B cell (primary cell): Measurements from ENCODE around the gene ERBIN. TPM values are rescaled to one million over a fixed set of nuclear protein-coding genes. Genes with fewer than 3 reads are reported as not detected.

ENCODE experiments used
- ATAC-seq: fragments of 200-7000 bp; cut with Tn5 transposase; one replicate; pipeline ENCODE4 v1.10.0; 2021; ENCODE audit warnings: low read depth, mild to moderate bottlenecking, moderate number of reproducible peaks, moderate library complexity
- CTCF ChIA-PET: fragments of 350-600 bp; sonication (Branson Sonifier 250); formaldehyde crosslinking; loops from one replicate; lab custom pipeline; 2021; ENCODE audit warnings: antibody characterized with exemption, inconsistent platforms; lab: Charles Lee
- POLR2A ChIA-PET: fragments of 350-600 bp; sonication (Branson Sonifier 250); formaldehyde crosslinking; loops from one replicate; lab custom pipeline; 2021; ENCODE audit warnings: antibody characterized with exemption; lab: Charles Lee
- DNase-seq: peaks from one replicate; pipeline ENCODE4 v3.0.0; 2013
- H2AFZ ChIP-seq: 2 replicates; pipeline ENCODE4 v1.6.1; 2012; ENCODE audit warnings: mild to moderate bottlenecking, low read depth, low read length; ENCODE audit not compliant: insufficient read depth, poor library complexity, severe bottlenecking
- H3K27ac ChIP-seq, 2 donors: 1 replicate in 1 of 2; 2 replicates in 1 of 2; pipeline ENCODE4 v1.5.1; 2012 to 2013; ENCODE audit warnings: low read length in 2 of 2, mild to moderate bottlenecking in 2 of 2, moderate library complexity in 1 of 2
- H3K27me3 ChIP-seq, 4 experiments: fragments of 200-600 bp in 1 of 4; sonication (generic) in 1 of 4; replicated peaks in 1 of 4; 1 replicate in 2 of 4; 2 replicates in 2 of 4; pipeline versions ENCODE4 v1.6.1 to v1.7.0; 2013 to 2016; ENCODE audit warnings: low read length in 3 of 4, mild to moderate bottlenecking in 2 of 4, mixed read lengths in 1 of 4, moderate library complexity in 1 of 4; ENCODE audit not compliant: insufficient read depth in 4 of 4, control insufficient read depth in 3 of 4; ENCODE audit errors: control extremely low read depth in 1 of 4
- H3K36me3 ChIP-seq, 2 experiments: replicated peaks in 1 of 2; 1 replicate in 1 of 2; 2 replicates in 1 of 2; pipeline versions ENCODE4 v1.6.1 to v1.7.1; 2013; ENCODE audit warnings: low read length in 1 of 2; ENCODE audit not compliant: insufficient read depth in 2 of 2, control insufficient read depth in 1 of 2; ENCODE audit errors: control extremely low read depth in 1 of 2, extremely low read depth in 1 of 2
- H3K4me1 ChIP-seq, 2 donors: fragments of 200-600 bp in 1 of 2; sonication (generic) in 1 of 2; 1 replicate in 1 of 2; 2 replicates in 1 of 2; pipeline versions ENCODE4 v1.5.1 to v1.6.1; 2013 to 2017; ENCODE audit warnings: low read length in 2 of 2; ENCODE audit not compliant: control insufficient read depth in 2 of 2, insufficient read depth in 2 of 2
- H3K4me2 ChIP-seq: replicated peaks from 2 replicates; pipeline ENCODE3; 2012; ENCODE audit warnings: mild to moderate bottlenecking, low read depth, low read length; ENCODE audit not compliant: poor library complexity, severe bottlenecking
- H3K4me3 ChIP-seq, 5 experiments: fragments of 200-600 bp in 1 of 5; sonication (generic) in 1 of 5; 1 replicate in 3 of 5; 2 replicates in 2 of 5; pipeline versions ENCODE4 v1.5.1 to v1.7.0; 2011 to 2016; ENCODE audit warnings: low read length in 4 of 5, mild to moderate bottlenecking in 4 of 5, low read depth in 2 of 5, control low read depth in 1 of 5, moderate library complexity in 1 of 5; ENCODE audit not compliant: insufficient read depth in 1 of 5; ENCODE audit errors: control extremely low read depth in 1 of 5, extremely low read depth in 1 of 5
- H3K79me2 ChIP-seq: fragments of 200-600 bp; sonication (generic); one replicate; pipeline ENCODE4 v1.6.0; 2016; ENCODE audit warnings: low read length; ENCODE audit not compliant: control insufficient read depth, insufficient read depth
- H3K9ac ChIP-seq: fragments of 200-600 bp; sonication (generic); 2 replicates; pipeline ENCODE4 v1.6.1; 2017; ENCODE audit warnings: mild to moderate bottlenecking, low read length, moderate library complexity
- H3K9me3 ChIP-seq, 3 donors: one replicate each; pipeline versions ENCODE4 v1.6.1 to v1.7.1; 2013; ENCODE audit warnings: low read length in 2 of 3; ENCODE audit not compliant: control insufficient read depth in 2 of 3, insufficient read depth in 1 of 3; ENCODE audit errors: control extremely low read depth in 1 of 3
- H4K20me1 ChIP-seq: 2 replicates; pipeline ENCODE4 v1.6.0; 2012; ENCODE audit warnings: mild to moderate bottlenecking, low read length; ENCODE audit not compliant: insufficient read depth, control insufficient read depth, poor library complexity, severe bottlenecking
- H3K27ac Mint-ChIP-seq: one replicate; pipeline ENCODE4 v1.8.0; 2021; ENCODE audit warnings: mixed read lengths
- H3K27me3 Mint-ChIP-seq: one replicate; pipeline ENCODE4 v1.8.0; 2021; ENCODE audit warnings: mixed read lengths
- H3K4me1 Mint-ChIP-seq: one replicate; pipeline ENCODE4 v1.8.0; 2021; ENCODE audit warnings: mixed read lengths
- H3K4me3 Mint-ChIP-seq: one replicate; pipeline ENCODE4 v1.8.0; 2021; ENCODE audit warnings: mixed read lengths
- H3K9me3 Mint-ChIP-seq: one replicate; pipeline ENCODE4 v1.8.0; 2022; ENCODE audit warnings: mixed read lengths; ENCODE audit not compliant: insufficient read depth
- EZH2 ChIP-seq: IDR thresholded peaks from 2 replicates; pipeline ENCODE4 v1.6.1; 2012; ENCODE audit warnings: borderline replicate concordance, low read depth, mild to moderate bottlenecking, moderate library complexity, low read length; ENCODE audit not compliant: insufficient read depth, poor library complexity, severe bottlenecking
- WGBS: methylation state at CpG from one replicate; pipeline ENCODE4 v1.1.5; 2013; ENCODE audit warnings: missing lambda C conversion rate; ENCODE audit not compliant: insufficient coverage; 5-methylcytosine and 5-hydroxymethylcytosine counted together
- intact Hi-C: fragments of 100-400 bp; cut with micrococcal nuclease; formaldehyde crosslinking; loops from one replicate; pipeline ENCODE4 v1.10.0; 2022
- polyA plus RNA-seq: library from polyadenylated mRNA; depleted of rRNA; stranded (reverse); fragments of >200 nt; gene quantifications from 2 replicates; pipeline ENCODE4 v1.2.3, GENCODE V29; 2012
- total RNA-seq, 2 donors: library from RNA; stranded (reverse); fragments of 120-200 nt in 1 of 2; gene quantifications; 1 replicate in 1 of 2; 2 replicates in 1 of 2; pipeline versions ENCODE4 v1.2.3 to v1.2.4, GENCODE V29; 2013 to 2022
- TF ChIP-seq, protein P1 (sequence below): fragments of 200-600 bp; IDR thresholded peaks from one replicate; pipeline ENCODE4 v1.8.0; 2022; ENCODE audit warnings: antibody characterized with exemption, mild to moderate bottlenecking

Gene ERBIN
- total and polyA plus RNA-seq, 2 donors (not counting 1 experiment from before 2014, with no cell fraction given): 27.7 to 106 TPM

- Histone ChIP-seq H3K4me1 (peaks cover 0 to 15% of the 10 kb centered on the region in 2 donors), H3K9me3 (peaks cover 0 to 10% (median 0%) of the 10 kb centered on the region in 3 donors), H4K20me1 (peaks cover 69% of the 10 kb centered on the region), H3K9ac (no peak overlapping the region), H3K79me2 (peaks cover 86% of the 10 kb centered on the region), H2AFZ (no peak overlapping the region), H3K36me3 (peaks cover 2 to 9% of the 10 kb centered on the region in 2 experiments), H3K27me3 (no peaks in the 10 kb centered on the region), H3K4me2 (no peak overlapping the region), H3K27ac (peak overlapping the region in 1 of 2 donors; percentile 14), H3K4me3 (no peak overlapping the region)
- TF ChIP-seq, protein P1, sequence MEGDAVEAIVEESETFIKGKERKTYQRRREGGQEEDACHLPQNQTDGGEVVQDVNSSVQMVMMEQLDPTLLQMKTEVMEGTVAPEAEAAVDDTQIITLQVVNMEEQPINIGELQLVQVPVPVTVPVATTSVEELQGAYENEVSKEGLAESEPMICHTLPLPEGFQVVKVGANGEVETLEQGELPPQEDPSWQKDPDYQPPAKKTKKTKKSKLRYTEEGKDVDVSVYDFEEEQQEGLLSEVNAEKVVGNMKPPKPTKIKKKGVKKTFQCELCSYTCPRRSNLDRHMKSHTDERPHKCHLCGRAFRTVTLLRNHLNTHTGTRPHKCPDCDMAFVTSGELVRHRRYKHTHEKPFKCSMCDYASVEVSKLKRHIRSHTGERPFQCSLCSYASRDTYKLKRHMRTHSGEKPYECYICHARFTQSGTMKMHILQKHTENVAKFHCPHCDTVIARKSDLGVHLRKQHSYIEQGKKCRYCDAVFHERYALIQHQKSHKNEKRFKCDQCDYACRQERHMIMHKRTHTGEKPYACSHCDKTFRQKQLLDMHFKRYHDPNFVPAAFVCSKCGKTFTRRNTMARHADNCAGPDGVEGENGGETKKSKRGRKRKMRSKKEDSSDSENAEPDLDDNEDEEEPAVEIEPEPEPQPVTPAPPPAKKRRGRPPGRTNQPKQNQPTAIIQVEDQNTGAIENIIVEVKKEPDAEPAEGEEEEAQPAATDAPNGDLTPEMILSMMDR: no peak
- no peak for TF ChIP-seq EZH2
- Mint-ChIP-seq H3K27me3 (no peaks in the 10 kb centered on the region), H3K9me3 (no peaks in the 10 kb centered on the region), H3K27ac (no peak overlapping the region), H3K4me3 (peak overlapping the region; percentile 8), H3K4me1 (peaks cover 52% of the 10 kb centered on the region)
- no peak for DNase-seq
- ChIA-PET CTCF (no interaction called here), POLR2A (interaction anchor here (0.6 kb wide), 1 partner anchor 481 kb away, joined by 5 read pairs; no protein-coding TSS in a partner anchor)
- intact Hi-C loops: loop anchor here (5.0 kb wide), 1 partner anchor 34 kb away; the partner anchor contains the start of gene ERBIN
- peak; percentile 57 for ATAC-seq
Measured at GRCh38 chr5:65961633-65962032, 35.3 kb downstream of the ERBIN start.

DNA sequence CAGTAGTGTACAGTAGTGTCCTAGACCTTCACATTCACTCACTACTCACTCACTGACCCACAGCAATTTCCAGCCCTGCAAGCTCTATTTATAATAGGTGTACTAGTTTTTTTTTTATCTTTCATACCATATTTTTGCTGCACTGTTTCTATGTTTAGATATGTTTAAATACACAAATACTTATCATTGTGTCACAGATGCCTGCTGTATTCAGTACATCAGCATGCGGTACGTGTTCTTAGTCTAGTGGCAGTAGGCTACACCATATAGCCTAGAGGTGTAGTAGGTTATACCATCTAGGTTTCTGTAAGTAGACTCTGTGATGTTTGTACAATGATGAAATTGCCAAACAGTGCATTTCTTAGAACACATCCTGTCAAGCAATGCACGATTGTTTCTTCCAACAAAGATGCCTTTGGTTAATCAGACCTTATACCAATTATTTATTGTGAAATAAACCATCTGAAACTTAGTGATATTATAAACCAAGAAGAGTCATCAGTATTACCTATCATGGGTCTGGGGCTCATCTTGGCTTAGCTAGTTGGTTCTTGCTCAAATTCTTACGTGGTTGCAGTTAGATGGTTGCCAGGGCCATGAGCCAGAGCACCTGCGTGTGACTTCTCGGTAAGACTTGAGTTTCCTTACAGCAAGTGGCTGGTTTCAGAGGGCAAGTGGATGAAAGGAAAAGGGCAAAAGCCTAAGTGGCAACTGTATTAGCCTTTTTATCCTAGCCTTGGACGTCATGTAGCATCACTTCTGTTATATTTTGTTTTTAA lies 41.1 kb downstream of the ERBIN start:
- intact Hi-C loops: no loop called here
- 100% methylated on average over 3 of the region's 7 CpGs for WGBS
- peaks cover 97% of the 10 kb centered on the region for H3K79me2 ChIP-seq
- H3K27me3 Mint-ChIP-seq: no peaks in the 10 kb centered on the region
- DNase-seq (no peak), ATAC-seq (no peak)
- H3K9ac ChIP-seq: no peak overlapping the region
- H2AFZ ChIP-seq: no peak overlapping the region
- ChIA-PET CTCF (no interaction called here), POLR2A (no interaction called here)
- H3K9me3 Mint-ChIP-seq: no peaks in the 10 kb centered on the region
- H3K4me2 ChIP-seq: no peak overlapping the region
- H3K27ac Mint-ChIP-seq: no peak overlapping the region
- H3K4me3 ChIP-seq: no peak overlapping the region
- peak overlapping the region; percentile 18 for H3K4me3 Mint-ChIP-seq
- TF ChIP-seq, protein P1: no peak
- no peak for TF ChIP-seq EZH2
- peaks cover 84% of the 10 kb centered on the region for H4K20me1 ChIP-seq
- peaks cover 0 to 3% of the 10 kb centered on the region in 2 experiments for H3K36me3 ChIP-seq
- H3K27ac ChIP-seq: no peak overlapping the region
- no peaks in the 10 kb centered on the region for H3K9me3 ChIP-seq
- peaks cover 11 to 39% of the 10 kb centered on the region in 2 donors for H3K4me1 ChIP-seq
- H3K27me3 ChIP-seq: no peaks in the 10 kb centered on the region
- peaks cover 62% of the 10 kb centered on the region for H3K4me1 Mint-ChIP-seq
